Liver (tissue), 9 donors: ENCODE results near the gene ICOSLG. TPM values are rescaled to one million over a fixed set of nuclear protein-coding genes. Genes with fewer than 3 reads are reported as not detected.

Source experiments
- DNase-seq: peaks from one replicate; pipeline ENCODE4 v3.0.0-alpha.2; 2017; ENCODE audit warnings: low spot score
- H3K27ac ChIP-seq, 2 donors: one replicate each; pipeline ENCODE4 v1.7.0; 2013; ENCODE audit warnings: inconsistent platforms in 2 of 2, low read length in 2 of 2, control low read depth in 1 of 2, low read depth in 1 of 2, mild to moderate bottlenecking in 1 of 2
- H3K27me3 ChIP-seq, 4 donors: one replicate each; pipeline versions ENCODE4 v1.6.1 to v1.7.0; 2013; ENCODE audit warnings: low read length in 3 of 4, inconsistent platforms in 1 of 4, mild to moderate bottlenecking in 1 of 4, moderate library complexity in 1 of 4; ENCODE audit not compliant: control insufficient read depth in 4 of 4, insufficient read depth in 4 of 4
- H3K36me3 ChIP-seq, 4 donors: one replicate each; pipeline versions ENCODE4 v1.6.1 to v1.7.0; 2013; ENCODE audit warnings: low read length in 3 of 4, mild to moderate bottlenecking in 3 of 4, low read depth in 1 of 4, moderate library complexity in 1 of 4; ENCODE audit not compliant: control insufficient read depth in 4 of 4, insufficient read depth in 3 of 4
- H3K4me1 ChIP-seq, 4 donors: one replicate each; pipeline versions ENCODE4 v1.6.1 to v1.7.0; 2013; ENCODE audit warnings: low read length in 3 of 4, mild to moderate bottlenecking in 3 of 4, moderate library complexity in 1 of 4; ENCODE audit not compliant: control insufficient read depth in 4 of 4, insufficient read depth in 4 of 4
- H3K4me3 ChIP-seq, 3 donors: one replicate each; pipeline versions ENCODE4 v1.6.1 to v1.7.0; 2013; ENCODE audit warnings: low read length in 3 of 3, control low read depth in 1 of 3, low read depth in 1 of 3, mild to moderate bottlenecking in 1 of 3
- H3K9ac ChIP-seq, 2 donors: one replicate each; pipeline ENCODE4 v1.7.0; 2013; ENCODE audit warnings: low read length in 2 of 2, mild to moderate bottlenecking in 2 of 2, moderate library complexity in 2 of 2, control low read depth in 1 of 2, low read depth in 1 of 2
- H3K9me3 ChIP-seq, 4 donors: one replicate each; pipeline versions ENCODE4 v1.6.1 to v1.7.0; 2013; ENCODE audit warnings: low read length in 3 of 4; ENCODE audit not compliant: control insufficient read depth in 4 of 4
- EGR1 ChIP-seq, 2 donors: IDR thresholded peaks; 2 replicates each; pipeline ENCODE4 v1.6.1; 2016 to 2018; ENCODE audit warnings: antibody characterized with exemption in 2 of 2, low read depth in 2 of 2
- FOXA1 ChIP-seq: IDR thresholded peaks from 2 replicates; pipeline ENCODE4 v1.6.1; 2016; ENCODE audit warnings: antibody characterized with exemption
- FOXA2 ChIP-seq: IDR thresholded peaks from 2 replicates; pipeline ENCODE4 v1.6.1; 2016; ENCODE audit warnings: antibody characterized with exemption
- HNF4A ChIP-seq, 2 donors: conservative IDR thresholded peaks; 2 replicates each; pipeline ENCODE4 v1.6.1; 2016; ENCODE audit warnings: antibody characterized with exemption in 2 of 2, mild to moderate bottlenecking in 2 of 2
- HNF4G ChIP-seq: IDR thresholded peaks from 2 replicates; pipeline ENCODE4 v1.6.1; 2016; ENCODE audit warnings: antibody characterized with exemption
- JUND ChIP-seq, 2 donors: IDR thresholded peaks; 2 replicates each; pipeline ENCODE4 v1.6.1; 2016; ENCODE audit warnings: antibody characterized with exemption in 2 of 2
- NR2F2 ChIP-seq: IDR thresholded peaks from 2 replicates; pipeline ENCODE4 v1.6.1; 2016; ENCODE audit warnings: antibody characterized with exemption
- RAD21 ChIP-seq, 2 donors: IDR thresholded peaks; 2 replicates each; pipeline ENCODE4 v1.6.1; 2016; ENCODE audit warnings: antibody characterized with exemption in 2 of 2, mild to moderate bottlenecking in 2 of 2
- RXRA ChIP-seq, 2 donors: IDR thresholded peaks; 2 replicates each; pipeline ENCODE4 v1.6.1; 2017 to 2018; ENCODE audit warnings: antibody characterized with exemption in 2 of 2, mild to moderate bottlenecking in 1 of 2
- SP1 ChIP-seq: IDR thresholded peaks from 2 replicates; pipeline ENCODE4 v1.6.1; 2018; ENCODE audit warnings: antibody characterized with exemption, mild to moderate bottlenecking
- TAF1 ChIP-seq: conservative IDR thresholded peaks from 2 replicates; pipeline ENCODE4 v1.6.1; 2016; ENCODE audit warnings: antibody characterized with exemption, mild to moderate bottlenecking
- YY1 ChIP-seq: IDR thresholded peaks from 2 replicates; pipeline ENCODE4 v1.6.1; 2016; ENCODE audit warnings: antibody characterized with exemption, mild to moderate bottlenecking
- WGBS: extraction: QIAGEN DNeasy Blood & Tissue Kit; methylation state at CpG from one replicate; pipeline ENCODE4 v1.1.7; 2013; 5-methylcytosine and 5-hydroxymethylcytosine counted together
- polyA plus RNA-seq, 2 donors: library from polyadenylated mRNA; stranded (reverse) in 1 of 2; unstranded in 1 of 2; fragments of 200-250 nt in 1 of 2; fragments of >200 nt in 1 of 2; fragmentation: Nextera tagmentation in 1 of 2; extraction: Ambion mirVana in 1 of 2; gene quantifications; one replicate each; pipeline versions ENCODE4 v1.2.1 to v1.2.3, GENCODE V29; 2013 to 2015
- total RNA-seq, 2 donors: library from RNA; depleted of rRNA; stranded (reverse); fragments of >200 nt; gene quantifications; one replicate each; pipeline ENCODE4 v1.2.3, GENCODE V29; 2014
- TF ChIP-seq, protein P1 (sequence below): IDR thresholded peaks from 2 replicates; pipeline ENCODE4 v1.6.1; 2016; ENCODE audit warnings: antibody characterized with exemption
- TF ChIP-seq, protein P2 (sequence below): IDR thresholded peaks from 2 replicates; pipeline ENCODE4 v1.6.1; 2016; ENCODE audit warnings: antibody characterized with exemption, mild to moderate bottlenecking
- TF ChIP-seq, protein P3 (sequence below): fragments of 150-350 bp; IDR thresholded peaks from 2 replicates; pipeline ENCODE4 v1.5.1; 2017; ENCODE audit warnings: improper control_type of control experiment, low read depth, low read length; ENCODE audit not compliant: missing input control
- TF ChIP-seq, protein P4 (sequence below): IDR thresholded peaks from 2 replicates; pipeline ENCODE4 v1.6.1; 2016; ENCODE audit warnings: antibody characterized with exemption
- TF ChIP-seq, protein P5 (sequence below): IDR thresholded peaks from 2 replicates; pipeline ENCODE4 v1.6.1; 2016; ENCODE audit warnings: antibody characterized with exemption
- donor health status: healthy.
- donor health status: healthy.
- donor health status: healthy.
- donor health status: healthy.
- donor health status: healthy.

The ICOSLG gene
- total and polyA plus RNA-seq, 4 donors, result 0.69 to 1.6 (median 1.1) TPM

DNA sequence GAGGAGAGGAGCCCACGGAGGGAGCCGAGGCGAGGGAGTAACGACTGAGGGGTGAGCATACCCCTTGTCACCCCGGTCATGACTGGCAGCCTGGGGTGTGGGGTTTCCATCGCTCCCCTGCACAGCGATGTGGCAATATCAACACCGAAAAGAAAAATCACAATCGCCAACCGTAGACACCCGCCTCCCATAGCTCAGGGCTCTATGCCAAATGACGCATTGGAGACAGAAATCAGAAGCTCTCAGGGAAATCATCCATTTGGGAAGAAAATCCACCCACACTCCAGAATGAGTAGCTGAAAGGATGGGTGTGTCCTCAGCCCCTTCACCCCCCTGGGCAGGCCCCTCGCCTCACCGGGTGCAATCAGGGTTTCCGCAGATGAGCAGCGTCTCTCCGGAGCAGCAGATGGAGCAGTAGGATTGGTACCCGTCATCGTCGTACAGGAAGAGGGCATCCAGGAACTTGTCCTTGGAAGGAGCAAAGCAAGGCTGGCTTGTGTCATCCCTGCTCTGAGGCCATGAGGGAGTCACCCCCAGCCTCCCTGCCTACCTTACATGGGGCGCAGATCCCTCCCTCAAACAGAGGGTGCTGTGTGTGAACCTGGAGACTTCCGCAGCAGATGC is 18.5 kb upstream of the ICOSLG start:
- H3K4me1 ChIP-seq, result no peaks in the 10 kb centered on the region
- no peak overlapping the region for H3K27ac ChIP-seq
- H3K4me3 ChIP-seq, result no peak overlapping the region
- H3K27me3 ChIP-seq, result no peaks in the 10 kb centered on the region
- WGBS, result 92% methylated on average over 22 of the region's 22 CpGs
- H3K36me3 ChIP-seq, result no peaks in the 10 kb centered on the region
- H3K9ac ChIP-seq, result no peak overlapping the region
- DNase-seq, result no peak
- no peaks in the 10 kb centered on the region for H3K9me3 ChIP-seq
- TF ChIP-seq HNF4G (no peak), FOXA2 (no peak), TAF1 (no peak), SP1 (no peak), HNF4A (conservative IDR thresholded peaks at IDR 0.05) (no peak), YY1 (no peak), FOXA1 (no peak), JUND (IDR thresholded peaks at IDR 0.05) (no peak), NR2F2 (no peak), RXRA (IDR thresholded peaks at IDR 0.05) (no peak), RAD21 (IDR thresholded peaks at IDR 0.05) (no peak), EGR1 (IDR thresholded peaks at IDR 0.05; ENCODE audit: low read depth in 2 of 2) (no peak)
- TF ChIP-seq, protein P1, sequence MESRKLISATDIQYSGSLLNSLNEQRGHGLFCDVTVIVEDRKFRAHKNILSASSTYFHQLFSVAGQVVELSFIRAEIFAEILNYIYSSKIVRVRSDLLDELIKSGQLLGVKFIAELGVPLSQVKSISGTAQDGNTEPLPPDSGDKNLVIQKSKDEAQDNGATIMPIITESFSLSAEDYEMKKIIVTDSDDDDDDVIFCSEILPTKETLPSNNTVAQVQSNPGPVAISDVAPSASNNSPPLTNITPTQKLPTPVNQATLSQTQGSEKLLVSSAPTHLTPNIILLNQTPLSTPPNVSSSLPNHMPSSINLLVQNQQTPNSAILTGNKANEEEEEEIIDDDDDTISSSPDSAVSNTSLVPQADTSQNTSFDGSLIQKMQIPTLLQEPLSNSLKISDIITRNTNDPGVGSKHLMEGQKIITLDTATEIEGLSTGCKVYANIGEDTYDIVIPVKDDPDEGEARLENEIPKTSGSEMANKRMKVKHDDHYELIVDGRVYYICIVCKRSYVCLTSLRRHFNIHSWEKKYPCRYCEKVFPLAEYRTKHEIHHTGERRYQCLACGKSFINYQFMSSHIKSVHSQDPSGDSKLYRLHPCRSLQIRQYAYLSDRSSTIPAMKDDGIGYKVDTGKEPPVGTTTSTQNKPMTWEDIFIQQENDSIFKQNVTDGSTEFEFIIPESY, result no peak
- TF ChIP-seq, protein P2, sequence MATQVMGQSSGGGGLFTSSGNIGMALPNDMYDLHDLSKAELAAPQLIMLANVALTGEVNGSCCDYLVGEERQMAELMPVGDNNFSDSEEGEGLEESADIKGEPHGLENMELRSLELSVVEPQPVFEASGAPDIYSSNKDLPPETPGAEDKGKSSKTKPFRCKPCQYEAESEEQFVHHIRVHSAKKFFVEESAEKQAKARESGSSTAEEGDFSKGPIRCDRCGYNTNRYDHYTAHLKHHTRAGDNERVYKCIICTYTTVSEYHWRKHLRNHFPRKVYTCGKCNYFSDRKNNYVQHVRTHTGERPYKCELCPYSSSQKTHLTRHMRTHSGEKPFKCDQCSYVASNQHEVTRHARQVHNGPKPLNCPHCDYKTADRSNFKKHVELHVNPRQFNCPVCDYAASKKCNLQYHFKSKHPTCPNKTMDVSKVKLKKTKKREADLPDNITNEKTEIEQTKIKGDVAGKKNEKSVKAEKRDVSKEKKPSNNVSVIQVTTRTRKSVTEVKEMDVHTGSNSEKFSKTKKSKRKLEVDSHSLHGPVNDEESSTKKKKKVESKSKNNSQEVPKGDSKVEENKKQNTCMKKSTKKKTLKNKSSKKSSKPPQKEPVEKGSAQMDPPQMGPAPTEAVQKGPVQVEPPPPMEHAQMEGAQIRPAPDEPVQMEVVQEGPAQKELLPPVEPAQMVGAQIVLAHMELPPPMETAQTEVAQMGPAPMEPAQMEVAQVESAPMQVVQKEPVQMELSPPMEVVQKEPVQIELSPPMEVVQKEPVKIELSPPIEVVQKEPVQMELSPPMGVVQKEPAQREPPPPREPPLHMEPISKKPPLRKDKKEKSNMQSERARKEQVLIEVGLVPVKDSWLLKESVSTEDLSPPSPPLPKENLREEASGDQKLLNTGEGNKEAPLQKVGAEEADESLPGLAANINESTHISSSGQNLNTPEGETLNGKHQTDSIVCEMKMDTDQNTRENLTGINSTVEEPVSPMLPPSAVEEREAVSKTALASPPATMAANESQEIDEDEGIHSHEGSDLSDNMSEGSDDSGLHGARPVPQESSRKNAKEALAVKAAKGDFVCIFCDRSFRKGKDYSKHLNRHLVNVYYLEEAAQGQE, result no peak
- TF ChIP-seq, protein P3, sequence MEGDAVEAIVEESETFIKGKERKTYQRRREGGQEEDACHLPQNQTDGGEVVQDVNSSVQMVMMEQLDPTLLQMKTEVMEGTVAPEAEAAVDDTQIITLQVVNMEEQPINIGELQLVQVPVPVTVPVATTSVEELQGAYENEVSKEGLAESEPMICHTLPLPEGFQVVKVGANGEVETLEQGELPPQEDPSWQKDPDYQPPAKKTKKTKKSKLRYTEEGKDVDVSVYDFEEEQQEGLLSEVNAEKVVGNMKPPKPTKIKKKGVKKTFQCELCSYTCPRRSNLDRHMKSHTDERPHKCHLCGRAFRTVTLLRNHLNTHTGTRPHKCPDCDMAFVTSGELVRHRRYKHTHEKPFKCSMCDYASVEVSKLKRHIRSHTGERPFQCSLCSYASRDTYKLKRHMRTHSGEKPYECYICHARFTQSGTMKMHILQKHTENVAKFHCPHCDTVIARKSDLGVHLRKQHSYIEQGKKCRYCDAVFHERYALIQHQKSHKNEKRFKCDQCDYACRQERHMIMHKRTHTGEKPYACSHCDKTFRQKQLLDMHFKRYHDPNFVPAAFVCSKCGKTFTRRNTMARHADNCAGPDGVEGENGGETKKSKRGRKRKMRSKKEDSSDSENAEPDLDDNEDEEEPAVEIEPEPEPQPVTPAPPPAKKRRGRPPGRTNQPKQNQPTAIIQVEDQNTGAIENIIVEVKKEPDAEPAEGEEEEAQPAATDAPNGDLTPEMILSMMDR, result no peak
- TF ChIP-seq, protein P4, sequence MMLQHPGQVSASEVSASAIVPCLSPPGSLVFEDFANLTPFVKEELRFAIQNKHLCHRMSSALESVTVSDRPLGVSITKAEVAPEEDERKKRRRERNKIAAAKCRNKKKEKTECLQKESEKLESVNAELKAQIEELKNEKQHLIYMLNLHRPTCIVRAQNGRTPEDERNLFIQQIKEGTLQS, result no peak
- TF ChIP-seq, protein P5, sequence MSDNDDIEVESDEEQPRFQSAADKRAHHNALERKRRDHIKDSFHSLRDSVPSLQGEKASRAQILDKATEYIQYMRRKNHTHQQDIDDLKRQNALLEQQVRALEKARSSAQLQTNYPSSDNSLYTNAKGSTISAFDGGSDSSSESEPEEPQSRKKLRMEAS, result no peak
